GM12873 (cell line): ENCODE results near the gene ERVFRD-1.

Experiments used
- TF ChIP-seq, protein P1 (sequence below): IDR thresholded peaks from 2 replicates; pipeline ENCODE4 v1.5.1; 2012; ENCODE audit warnings: low read depth, mild to moderate bottlenecking, moderate library complexity, low read length, control low read depth; ENCODE audit not compliant: insufficient read depth; ENCODE audit errors: missing control alignments

ERVFRD-1 gene

DNA sequence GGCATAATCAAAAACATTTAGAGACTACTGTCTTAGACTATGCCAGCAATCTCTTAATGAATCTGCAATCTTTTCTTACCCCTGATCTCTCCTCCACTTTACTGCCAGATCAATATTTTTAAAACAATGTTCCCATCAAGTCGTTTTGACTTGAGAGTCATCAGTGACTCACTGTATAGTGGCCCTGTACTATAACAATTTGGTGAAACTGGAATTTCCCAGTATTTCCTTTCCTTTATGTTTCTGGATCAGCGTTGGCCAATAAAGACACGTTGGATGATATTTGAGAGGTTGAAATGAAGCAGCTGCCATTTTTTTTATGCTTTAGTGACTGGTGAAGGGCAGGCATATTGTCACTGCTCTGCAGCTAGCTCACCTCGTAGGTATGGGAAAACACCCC is 28.0 kb downstream of the ERVFRD-1 start:
- TF ChIP-seq, protein P1, sequence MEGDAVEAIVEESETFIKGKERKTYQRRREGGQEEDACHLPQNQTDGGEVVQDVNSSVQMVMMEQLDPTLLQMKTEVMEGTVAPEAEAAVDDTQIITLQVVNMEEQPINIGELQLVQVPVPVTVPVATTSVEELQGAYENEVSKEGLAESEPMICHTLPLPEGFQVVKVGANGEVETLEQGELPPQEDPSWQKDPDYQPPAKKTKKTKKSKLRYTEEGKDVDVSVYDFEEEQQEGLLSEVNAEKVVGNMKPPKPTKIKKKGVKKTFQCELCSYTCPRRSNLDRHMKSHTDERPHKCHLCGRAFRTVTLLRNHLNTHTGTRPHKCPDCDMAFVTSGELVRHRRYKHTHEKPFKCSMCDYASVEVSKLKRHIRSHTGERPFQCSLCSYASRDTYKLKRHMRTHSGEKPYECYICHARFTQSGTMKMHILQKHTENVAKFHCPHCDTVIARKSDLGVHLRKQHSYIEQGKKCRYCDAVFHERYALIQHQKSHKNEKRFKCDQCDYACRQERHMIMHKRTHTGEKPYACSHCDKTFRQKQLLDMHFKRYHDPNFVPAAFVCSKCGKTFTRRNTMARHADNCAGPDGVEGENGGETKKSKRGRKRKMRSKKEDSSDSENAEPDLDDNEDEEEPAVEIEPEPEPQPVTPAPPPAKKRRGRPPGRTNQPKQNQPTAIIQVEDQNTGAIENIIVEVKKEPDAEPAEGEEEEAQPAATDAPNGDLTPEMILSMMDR = no peak

DNA sequence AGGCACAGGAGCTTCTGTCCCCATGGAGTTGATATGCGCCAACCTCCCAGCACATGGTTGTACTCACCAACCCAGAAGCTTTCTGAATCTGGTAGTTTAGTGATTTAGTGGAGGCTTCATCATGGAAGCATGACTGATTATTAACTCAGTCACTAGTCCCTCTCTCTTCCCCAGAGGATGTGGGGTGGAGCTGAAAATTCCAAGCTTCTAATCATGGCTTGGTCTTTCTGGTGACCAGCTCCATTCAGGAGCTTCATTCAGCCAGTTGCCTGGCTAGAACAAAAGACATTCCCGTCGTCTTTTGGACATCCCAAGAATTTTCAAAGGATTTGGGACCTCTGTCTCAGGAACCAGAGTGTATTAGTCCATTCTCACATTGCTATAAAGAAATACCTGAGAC is 31.2 kb downstream of the ERVFRD-1 start:
- TF ChIP-seq, protein P1 = no peak

DNA sequence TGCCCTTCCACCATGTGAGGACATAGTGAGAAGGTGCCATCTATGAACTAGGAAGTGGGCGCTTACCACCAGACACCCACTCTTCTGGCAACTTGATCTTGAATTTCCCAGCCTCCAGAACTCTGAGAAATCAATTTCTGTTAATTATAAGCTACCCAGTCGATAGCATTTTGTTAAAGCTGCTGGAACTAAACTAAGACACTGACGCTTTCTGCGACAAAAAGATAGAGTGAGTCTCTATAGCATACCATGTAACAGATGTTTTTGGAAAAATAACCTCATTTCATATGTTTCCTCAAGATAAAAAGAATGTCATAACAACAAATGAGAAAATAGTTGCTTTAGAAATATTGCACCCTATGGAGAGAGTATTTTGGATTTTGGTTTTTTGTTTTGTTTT is 33.3 kb downstream of the ERVFRD-1 start:
- TF ChIP-seq, protein P1 = no peak

DNA sequence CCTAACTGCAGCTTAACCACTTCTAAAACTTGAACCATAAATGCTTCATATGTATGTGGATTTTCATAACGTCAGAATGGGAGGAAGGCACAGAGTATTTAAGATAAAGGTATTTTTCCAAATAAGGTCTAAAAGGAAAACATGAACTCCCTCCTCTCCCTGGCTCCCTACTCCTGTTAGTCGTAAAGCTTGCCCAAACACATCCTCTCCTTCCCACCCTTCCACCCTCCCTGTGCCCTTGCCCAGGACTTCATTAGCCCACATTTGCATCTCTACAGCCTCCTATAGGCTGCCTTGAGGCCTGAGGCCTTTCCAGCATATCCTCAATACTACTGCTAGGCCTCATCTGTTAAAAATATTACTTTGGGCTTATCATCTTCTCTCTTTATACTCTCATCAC is 35.0 kb downstream of the ERVFRD-1 start:
- TF ChIP-seq, protein P1 = no peak

DNA sequence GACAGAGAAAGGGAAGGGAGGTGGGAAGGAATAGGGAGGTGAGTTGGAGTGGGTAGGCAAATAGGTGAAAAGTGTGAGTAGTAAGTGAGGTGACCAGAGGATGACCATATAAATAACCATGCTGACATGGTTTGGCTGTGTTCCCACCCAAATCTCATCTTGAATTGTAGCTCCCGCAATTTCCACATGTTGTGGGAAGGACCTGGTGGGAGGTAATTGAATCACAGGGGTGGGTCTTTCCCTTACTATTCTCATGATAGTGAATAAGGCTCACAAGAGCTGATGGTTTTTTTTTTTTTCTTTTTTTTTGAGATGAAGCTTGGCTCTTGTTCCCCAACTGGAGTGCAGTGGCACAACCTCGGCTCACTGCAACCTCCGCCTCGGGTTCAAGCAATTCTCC is 39.4 kb downstream of the ERVFRD-1 start:
- TF ChIP-seq, protein P1 = no peak

DNA sequence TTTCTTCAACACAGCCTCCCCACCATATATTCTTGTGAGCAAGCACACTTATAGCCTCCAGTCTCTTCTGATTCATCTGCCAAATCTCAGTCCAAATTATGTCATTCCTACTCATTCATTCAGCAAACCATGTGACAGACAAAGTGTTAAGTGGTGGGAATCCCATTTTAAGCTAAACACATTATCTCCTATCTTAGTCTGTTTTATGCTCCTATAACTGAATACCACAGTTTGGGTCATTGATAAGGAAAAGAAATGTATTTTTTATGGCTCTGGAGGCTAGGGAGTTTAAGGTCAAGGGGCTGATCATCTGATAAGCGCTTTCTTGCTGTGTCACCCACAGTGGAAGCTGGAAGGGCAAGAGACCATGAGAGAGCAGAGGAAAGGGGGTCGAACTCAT is 41.8 kb downstream of the ERVFRD-1 start:
- TF ChIP-seq, protein P1 = no peak

DNA sequence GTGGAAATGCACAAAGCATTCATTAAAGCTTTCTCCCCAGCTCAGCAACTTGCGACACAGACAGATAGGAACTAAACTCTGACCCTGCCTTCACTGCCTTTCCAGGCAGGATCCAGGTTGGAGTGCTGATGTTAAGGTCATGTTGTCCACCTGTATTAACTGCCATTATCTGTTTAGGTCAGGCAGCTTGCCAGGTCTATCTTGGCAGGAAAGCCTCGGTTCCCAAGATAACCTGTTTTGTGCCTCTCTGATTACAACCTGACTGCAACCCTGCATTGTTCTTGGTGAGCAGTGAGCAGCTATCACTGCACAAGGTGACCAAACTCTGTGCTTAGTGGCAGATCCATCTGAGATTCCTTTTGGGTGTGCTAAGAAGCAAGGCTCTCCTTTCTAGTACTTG is 44.2 kb downstream of the ERVFRD-1 start:
- TF ChIP-seq, protein P1 = no peak
